ENCODE results near the gene BSG.

Gene BSG

GRCh38 chr19:540867-541637, 31.3 kb upstream of the BSG start:
- DNase-seq = no peak

DNA sequence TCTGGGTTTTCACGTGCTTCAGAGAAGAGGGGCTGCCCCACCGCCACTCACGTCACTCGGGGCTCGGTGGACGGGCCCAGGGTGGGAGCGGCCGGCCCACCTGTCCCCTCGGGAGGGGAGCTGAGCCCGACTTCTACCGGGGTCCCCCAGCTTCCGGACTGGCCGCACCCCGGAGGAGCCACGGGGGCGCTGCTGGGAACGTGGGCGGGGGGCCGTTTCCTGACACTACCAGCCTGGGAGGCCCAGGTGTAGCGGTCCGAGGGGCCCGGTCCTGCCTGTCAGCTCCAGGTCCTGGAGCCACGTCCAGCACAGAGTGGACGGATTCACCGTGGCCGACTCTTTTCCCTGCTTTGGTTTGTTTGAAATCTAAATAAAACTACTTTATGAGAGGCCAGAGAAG, 30.7 kb upstream of the BSG start:
- no peak for DNase-seq

DNA sequence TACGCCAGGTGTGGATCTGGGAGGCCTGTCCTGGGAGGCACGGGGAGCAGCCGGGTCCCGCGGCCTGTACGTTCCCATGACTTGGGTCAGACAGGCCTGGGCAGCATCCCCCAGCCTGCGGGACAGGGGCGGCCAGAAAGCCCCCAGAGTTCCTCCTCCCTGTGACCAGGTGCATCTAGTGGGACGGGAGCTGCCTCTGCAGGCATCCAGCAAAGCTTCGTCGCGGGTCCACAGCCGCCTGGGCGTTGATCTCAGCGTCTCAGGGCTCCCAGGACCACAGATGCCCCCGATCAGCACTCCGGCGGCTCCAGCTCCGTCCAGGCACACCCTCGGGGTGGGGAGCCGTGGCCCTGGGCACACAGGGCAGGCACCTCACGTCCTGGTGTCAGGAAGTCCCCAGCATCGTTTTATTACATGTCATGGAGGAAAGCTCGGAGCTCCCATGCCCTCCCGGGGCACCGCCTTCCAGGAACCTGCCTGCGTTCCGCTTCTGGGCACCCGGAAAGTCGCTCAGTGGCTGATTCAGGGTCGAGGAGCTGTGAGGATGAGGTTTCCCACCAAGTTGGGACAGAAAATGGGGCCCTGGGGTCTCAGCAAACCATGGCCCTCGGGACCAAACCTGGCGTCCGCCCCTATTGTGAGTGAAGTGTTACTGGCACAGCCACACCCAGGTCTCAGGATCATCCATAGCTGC, 30.1 kb upstream of the BSG start:
- DNase-seq = no peak

DNA sequence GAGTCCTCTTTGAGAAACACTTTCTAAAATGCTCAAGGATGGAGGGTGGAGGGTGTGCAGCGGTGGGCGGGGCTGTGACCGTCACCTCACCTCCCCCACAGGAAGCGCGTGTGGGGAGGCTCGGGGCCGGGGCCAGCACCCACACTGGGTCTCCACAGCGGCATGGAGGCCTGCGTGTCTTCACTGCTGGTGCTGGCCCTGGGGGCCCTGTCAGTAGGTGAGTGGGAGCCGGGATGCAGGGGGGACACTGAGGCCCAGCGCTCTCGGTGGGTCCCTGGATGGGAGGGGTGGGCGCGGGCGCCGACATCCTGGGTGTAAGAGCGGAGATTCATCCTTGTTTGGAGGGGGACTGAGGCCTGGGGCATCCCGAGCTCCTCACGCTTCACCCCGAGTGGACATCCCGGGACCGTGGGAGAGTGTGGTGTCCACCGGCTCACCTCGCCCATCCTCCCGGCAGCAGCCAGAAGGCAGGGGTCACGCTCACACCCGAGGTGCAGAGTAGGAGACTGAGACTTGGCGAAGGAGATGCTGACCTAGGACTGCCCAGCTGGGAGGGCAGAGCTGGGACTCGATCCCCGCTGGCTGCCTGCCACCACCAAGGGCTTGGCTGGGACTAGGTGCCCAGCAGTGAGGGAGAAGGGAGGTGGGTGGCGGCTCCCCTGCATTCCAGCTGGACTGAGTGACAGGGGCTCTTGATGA, 28.3 kb upstream of the BSG start, which contains the start of gene GZMM:
TSS of gene GZMM (plus strand) at position 144 of the 699 bp plus-strand sequence. CDS start at position 163, 19 bp downstream.
- DNase-seq = peak; percentile 83

DNA sequence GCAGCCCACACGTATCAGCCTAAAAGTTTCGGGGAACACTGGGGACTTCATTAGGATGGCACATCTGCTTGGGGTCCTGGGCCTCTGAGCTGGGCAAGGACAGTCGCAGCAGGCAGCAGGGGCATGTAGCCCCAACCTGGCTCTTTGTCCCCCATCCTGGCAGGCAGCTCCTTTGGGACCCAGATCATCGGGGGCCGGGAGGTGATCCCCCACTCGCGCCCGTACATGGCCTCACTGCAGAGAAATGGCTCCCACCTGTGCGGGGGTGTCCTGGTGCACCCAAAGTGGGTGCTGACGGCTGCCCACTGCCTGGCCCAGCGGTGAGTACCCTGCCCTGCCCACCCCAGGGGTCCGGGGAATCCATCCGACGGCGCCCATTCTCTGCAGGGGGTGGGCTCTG, 25.3 kb upstream of the BSG start:
- no peak for DNase-seq

DNA sequence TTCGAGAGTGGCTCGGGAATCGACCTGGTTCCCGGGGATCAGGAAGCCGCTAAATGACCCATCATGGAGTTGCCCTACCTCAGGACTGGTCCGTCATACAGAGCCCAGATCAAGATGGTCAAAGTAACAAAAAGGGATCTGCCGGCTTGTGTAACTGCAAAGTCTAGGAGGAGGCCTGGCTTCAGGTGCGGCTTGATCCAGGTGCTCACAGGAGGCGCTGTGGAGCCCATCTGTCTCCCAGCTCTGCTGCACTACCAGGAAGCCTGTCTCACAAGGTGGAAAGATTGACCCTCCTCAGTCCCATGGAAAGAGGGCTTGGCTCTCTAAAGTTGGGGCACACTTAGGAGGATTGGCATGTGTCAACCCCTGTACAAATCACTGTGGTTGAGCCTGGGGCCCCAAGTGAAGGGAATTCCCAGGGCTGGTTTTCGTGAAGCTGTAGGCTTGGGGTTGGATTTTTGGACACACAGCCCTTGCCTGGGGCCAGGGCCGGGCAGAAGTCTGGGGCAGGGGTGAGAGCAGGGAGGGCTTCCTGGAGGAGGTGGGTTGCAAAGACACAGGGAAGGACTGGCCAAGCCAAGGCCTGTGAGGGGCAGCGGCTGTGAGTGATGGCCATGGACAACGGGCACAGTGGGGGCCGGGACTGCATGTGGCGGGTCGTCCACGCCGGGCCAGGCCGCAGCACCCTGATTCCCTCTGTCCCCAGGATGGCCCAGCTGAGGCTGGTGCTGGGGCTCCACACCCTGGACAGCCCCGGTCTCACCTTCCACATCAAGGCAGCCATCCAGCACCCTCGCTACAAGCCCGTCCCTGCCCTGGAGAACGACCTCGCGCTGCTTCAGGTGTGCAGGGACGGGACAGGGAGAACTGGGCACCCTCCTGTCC, 24.3 kb upstream of the BSG start:
- no peak for DNase-seq

GRCh38 chr19:548886-549830, 23.2 kb upstream of the BSG start:
- no peak for DNase-seq

DNA sequence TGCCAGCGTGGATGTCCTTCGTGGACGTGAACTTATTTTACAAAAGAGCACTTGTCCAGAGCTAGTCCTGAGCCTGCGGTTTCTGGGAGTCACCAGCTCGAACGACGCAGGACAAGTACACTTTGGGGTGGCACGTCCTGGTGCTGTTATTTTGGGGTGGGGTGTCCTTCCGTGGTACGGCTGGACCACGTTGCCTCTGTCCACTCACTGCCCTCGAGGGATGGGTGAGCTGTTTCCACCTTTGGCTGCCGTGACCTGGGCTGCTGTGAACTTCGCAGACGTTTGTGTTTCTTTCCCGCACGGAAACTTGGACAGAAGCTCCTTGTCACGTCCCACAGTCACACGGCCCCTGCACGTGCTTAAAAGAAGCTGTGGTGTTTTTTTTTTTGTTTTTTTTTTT, 17.6 kb upstream of the BSG start:
- DNase-seq = no peak

GRCh38 chr19:555474-555808, 17.0 kb upstream of the BSG start:
- no peak for DNase-seq

GRCh38 chr19:556611-557382, 15.6 kb upstream of the BSG start:
- no peak for DNase-seq

GRCh38 chr19:558770-559439, 13.5 kb upstream of the BSG start:
- DNase-seq = no peak

GRCh38 chr19:560121-560520, 12.3 kb upstream of the BSG start:
- DNase-seq = no peak

- DNase-seq = no peak
Measured at GRCh38 chr19:566403-566802, 6.0 kb upstream of the BSG start.

DNA sequence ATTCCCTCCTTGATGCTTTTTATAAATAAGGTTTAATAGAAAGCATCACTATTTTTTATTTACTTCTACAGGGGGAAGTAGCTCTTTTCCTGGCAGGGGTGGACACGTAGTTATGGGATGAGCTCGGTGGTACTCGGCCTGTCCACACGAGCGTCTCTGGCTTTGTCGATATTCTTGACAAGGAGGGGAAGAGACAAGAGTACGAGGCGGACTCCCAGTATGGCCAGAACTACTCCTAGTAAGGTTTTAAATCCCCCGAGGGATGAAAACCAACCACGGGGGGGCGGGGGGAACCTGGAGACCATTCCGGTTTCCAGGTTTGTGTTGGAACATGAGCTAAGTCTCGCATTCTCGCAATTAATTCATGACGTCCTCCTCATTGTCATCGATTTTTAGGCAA, 5.6 kb upstream of the BSG start:
- no peak for DNase-seq

- no peak for DNase-seq
Measured at GRCh38 chr19:567296-567900, 5.0 kb upstream of the BSG start.

GRCh38 chr19:570251-570686, 2.1 kb upstream of the BSG start:
- no peak for DNase-seq

- peak; percentile 56 for DNase-seq
Measured at GRCh38 chr19:570937-571565, 1.3 kb upstream of the BSG start.

GRCh38 chr19:571566-571974, 826 bp upstream of the BSG start:
- peak; percentile 13 for DNase-seq

All from CD4-positive, alpha-beta T cell treated with Interleukin-4 for 4 hours (primary cell).